ENCODE data around the gene GFRA1.

Gene GFRA1

GRCh38 chr10:116255886-116256751 lies 16.9 kb downstream of the GFRA1 start:
- no peak overlapping the region for H3K4me3 ChIP-seq (ENCODE audit: low read depth, low read length)
- no peak for TF ChIP-seq CTCF (IDR thresholded peaks at IDR 0.05; ENCODE audit: borderline replicate concordance, insufficient read depth, low read depth, low read length)

- no peak overlapping the region for H3K4me3 ChIP-seq (ENCODE audit: low read depth, low read length)
- TF ChIP-seq CTCF (IDR thresholded peaks at IDR 0.05; ENCODE audit: borderline replicate concordance, insufficient read depth, low read depth, low read length) = no peak
Observed at GRCh38 chr10:116254422-116255155, 18.4 kb downstream of the GFRA1 start.

GRCh38 chr10:116253716-116254115 lies 19.3 kb downstream of the GFRA1 start:
- no peak overlapping the region for H3K4me3 ChIP-seq (ENCODE audit: low read depth, low read length)
- TF ChIP-seq CTCF (IDR thresholded peaks at IDR 0.05; ENCODE audit: borderline replicate concordance, insufficient read depth, low read depth, low read length) = no peak

GRCh38 chr10:116251602-116252395 lies 21.2 kb downstream of the GFRA1 start:
- no peak for TF ChIP-seq CTCF (IDR thresholded peaks at IDR 0.05; ENCODE audit: borderline replicate concordance, insufficient read depth, low read depth, low read length)
- H3K4me3 ChIP-seq (ENCODE audit: low read depth, low read length) = no peak overlapping the region

GRCh38 chr10:116247691-116248090 lies 25.3 kb downstream of the GFRA1 start:
- TF ChIP-seq CTCF (IDR thresholded peaks at IDR 0.05; ENCODE audit: borderline replicate concordance, insufficient read depth, low read depth, low read length) = no peak
- H3K4me3 ChIP-seq (ENCODE audit: low read depth, low read length) = no peak overlapping the region

GRCh38 chr10:116246263-116246662 lies 26.7 kb downstream of the GFRA1 start:
- no peak overlapping the region for H3K4me3 ChIP-seq (ENCODE audit: low read depth, low read length)
- no peak for TF ChIP-seq CTCF (IDR thresholded peaks at IDR 0.05; ENCODE audit: borderline replicate concordance, insufficient read depth, low read depth, low read length)

Measured in GM12875 (cell line).